ENCODE data around the gene ZFYVE21.

ZFYVE21 gene

GRCh38 chr14:103702095-103702494 is 13.5 kb upstream of the ZFYVE21 start:
- TF ChIP-seq CTCF (IDR thresholded peaks at IDR 0.05; ENCODE audit: extremely low read depth, missing control alignments) = no peak
- DNase-seq (ENCODE audit: low spot score) = no peak

- no peak for TF ChIP-seq CTCF (IDR thresholded peaks at IDR 0.05; ENCODE audit: extremely low read depth, missing control alignments)
- DNase-seq (ENCODE audit: low spot score) = no peak
Measured at GRCh38 chr14:103702497-103703432, 12.8 kb upstream of the ZFYVE21 start.

- TF ChIP-seq CTCF (IDR thresholded peaks at IDR 0.05; ENCODE audit: extremely low read depth, missing control alignments) = no peak
- DNase-seq (ENCODE audit: low spot score) = no peak
Measured at GRCh38 chr14:103703433-103704385, 11.9 kb upstream of the ZFYVE21 start.

GRCh38 chr14:103704708-103705107 is 10.9 kb upstream of the ZFYVE21 start:
- DNase-seq (ENCODE audit: low spot score) = no peak
- TF ChIP-seq CTCF (IDR thresholded peaks at IDR 0.05; ENCODE audit: extremely low read depth, missing control alignments) = no peak

GRCh38 chr14:103705118-103705503 is 10.5 kb upstream of the ZFYVE21 start:
- no peak for TF ChIP-seq CTCF (IDR thresholded peaks at IDR 0.05; ENCODE audit: extremely low read depth, missing control alignments)
- no peak for DNase-seq (ENCODE audit: low spot score)

GRCh38 chr14:103705504-103706284 is 9.9 kb upstream of the ZFYVE21 start:
- DNase-seq (ENCODE audit: low spot score) = no peak
- TF ChIP-seq CTCF (IDR thresholded peaks at IDR 0.05; ENCODE audit: extremely low read depth, missing control alignments) = no peak

Measured in GM20000 (cell line).